HEK293T (cell line): ENCODE results near the gene ATXN7L2.

Experiments used
- CTCF ChIA-PET: fragments of 350-600 bp; formaldehyde crosslinking; extraction: SDS; loops from one replicate; lab custom pipeline; 2021; ENCODE audit warnings: antibody characterized with exemption, inconsistent platforms; lab: Yijun Ruan, JAX
- POLR2A ChIA-PET: fragments of 350-600 bp; formaldehyde crosslinking; extraction: SDS; loops from one replicate; lab custom pipeline; 2020; ENCODE audit warnings: antibody characterized with exemption, inconsistent platforms; lab: Yijun Ruan, JAX
- DNase-seq: peaks from one replicate; pipeline ENCODE4 v3.0.0; 2012; ENCODE audit warnings: mixed read lengths; ENCODE audit errors: extremely low spot score
- ARNT ChIP-seq: fragments of 450-650 bp; IDR thresholded peaks from 2 replicates; pipeline ENCODE4 v1.6.1; 2017; ENCODE audit warnings: mild to moderate bottlenecking
- BHLHE40 ChIP-seq: fragments of 450-650 bp; IDR thresholded peaks from 2 replicates; pipeline ENCODE4 v1.6.1; 2016; ENCODE audit warnings: mild to moderate bottlenecking, moderate library complexity, borderline replicate concordance
- CTBP1 ChIP-seq: fragments of 450-650 bp; IDR thresholded peaks from 2 replicates; pipeline ENCODE4 v1.6.1; 2016; ENCODE audit warnings: borderline replicate concordance
- ELF4 ChIP-seq: fragments of 450-650 bp; IDR thresholded peaks from 2 replicates; pipeline ENCODE4 v1.6.1; 2017; ENCODE audit warnings: antibody characterized with exemption
- FOXA1 ChIP-seq: fragments of 450-650 bp; IDR thresholded peaks from 2 replicates; pipeline ENCODE4 v1.6.1; 2016; ENCODE audit warnings: mild to moderate bottlenecking
- FOXK2 ChIP-seq: fragments of 450-650 bp; IDR thresholded peaks from 2 replicates; pipeline ENCODE4 v1.6.1; 2016; ENCODE audit warnings: mild to moderate bottlenecking
- FOXM1 ChIP-seq: fragments of 450-650 bp; IDR thresholded peaks from 2 replicates; pipeline ENCODE4 v1.6.1; 2017; ENCODE audit warnings: mild to moderate bottlenecking, borderline replicate concordance
- HDGF ChIP-seq: fragments of 450-650 bp; IDR thresholded peaks from 2 replicates; pipeline ENCODE4 v1.6.1; 2017; ENCODE audit warnings: antibody characterized with exemption, borderline replicate concordance
- L3MBTL2 ChIP-seq: fragments of 450-650 bp; conservative IDR thresholded peaks from 2 replicates; pipeline ENCODE4 v1.6.1; 2016; ENCODE audit warnings: mild to moderate bottlenecking
- LEF1 ChIP-seq: fragments of 450-650 bp; IDR thresholded peaks from 2 replicates; pipeline ENCODE4 v1.6.1; 2017; ENCODE audit warnings: mild to moderate bottlenecking, borderline replicate concordance
- NFRKB ChIP-seq: fragments of 450-650 bp; IDR thresholded peaks from 2 replicates; pipeline ENCODE4 v1.6.1; 2016; ENCODE audit warnings: mild to moderate bottlenecking, moderate library complexity
- SP1 ChIP-seq: fragments of 450-650 bp; IDR thresholded peaks from 2 replicates; pipeline ENCODE4 v1.6.1; 2017
- SUZ12 ChIP-seq: fragments of 450-650 bp; IDR thresholded peaks from 2 replicates; pipeline ENCODE4 v1.6.1; 2016; ENCODE audit warnings: mild to moderate bottlenecking
- TARDBP ChIP-seq: fragments of 450-650 bp; IDR thresholded peaks from 2 replicates; pipeline ENCODE4 v1.6.1; 2016
- ZNF384 ChIP-seq: fragments of 450-650 bp; IDR thresholded peaks from 2 replicates; pipeline ENCODE4 v1.6.1; 2016
- TF ChIP-seq, protein P1 (sequence below): fragments of 450-650 bp; IDR thresholded peaks from 2 replicates; pipeline ENCODE4 v1.6.1; 2016

Gene ATXN7L2

GRCh38 chr1:109491372-109491771, 7.7 kb downstream of the ATXN7L2 start:
- CTCF ChIA-PET: interaction anchor here (0.5 to 9.8 kb wide), 14 partner anchors 11 to 314 kb away, joined by 3 to 115 read pairs (median 4); partner anchors contain the start of genes GNAI3 and PSRC1
- no peak for DNase-seq
- POLR2A ChIA-PET: interaction anchor here (0.8 to 1.0 kb wide), 3 partner anchors 18 to 215 kb away, joined by 3 read pairs; partner anchors contain the start of gene AMIGO1
- TF ChIP-seq LEF1 (no peak), NFRKB (no peak), ZNF384 (no peak), FOXM1 (no peak), L3MBTL2 (no peak), SUZ12 (no peak), TARDBP (no peak), FOXA1 (no peak), BHLHE40 (no peak), ARNT (no peak), SP1 (no peak), FOXK2 (no peak), HDGF (no peak), ELF4 (no peak), CTBP1 (no peak)
- TF ChIP-seq, protein P1, sequence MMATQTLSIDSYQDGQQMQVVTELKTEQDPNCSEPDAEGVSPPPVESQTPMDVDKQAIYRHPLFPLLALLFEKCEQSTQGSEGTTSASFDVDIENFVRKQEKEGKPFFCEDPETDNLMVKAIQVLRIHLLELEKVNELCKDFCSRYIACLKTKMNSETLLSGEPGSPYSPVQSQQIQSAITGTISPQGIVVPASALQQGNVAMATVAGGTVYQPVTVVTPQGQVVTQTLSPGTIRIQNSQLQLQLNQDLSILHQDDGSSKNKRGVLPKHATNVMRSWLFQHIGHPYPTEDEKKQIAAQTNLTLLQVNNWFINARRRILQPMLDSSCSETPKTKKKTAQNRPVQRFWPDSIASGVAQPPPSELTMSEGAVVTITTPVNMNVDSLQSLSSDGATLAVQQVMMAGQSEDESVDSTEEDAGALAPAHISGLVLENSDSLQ: no peak

- POLR2A ChIA-PET: interaction anchor here (0.6 to 3.3 kb wide), 5 partner anchors 9 to 279 kb away, joined by 3 to 14 read pairs (median 6); partner anchors contain the start of genes AMIGO1, ATXN7L2, PSMA5 and SARS1
- no peak for TF ChIP-seq NFRKB
- no peak for TF ChIP-seq FOXM1
- no peak for TF ChIP-seq BHLHE40
- TF ChIP-seq FOXK2: no peak
- TF ChIP-seq ELF4: no peak
- TF ChIP-seq, protein P1: no peak
- no peak for TF ChIP-seq SUZ12
- no peak for TF ChIP-seq SP1
- TF ChIP-seq ARNT: no peak
- CTCF ChIA-PET: interaction anchor here (0.6 to 9.8 kb wide), 7 partner anchors 8 to 210 kb away, joined by 3 to 115 read pairs (median 12); partner anchors contain the start of genes ATXN7L2 and PSRC1
- no peak for DNase-seq
These were observed 9.1 kb downstream of the ATXN7L2 start for GRCh38 chr1:109492779-109493178.

GRCh38 chr1:109493227-109493626, 9.5 kb downstream of the ATXN7L2 start:
- ChIA-PET CTCF (interaction anchor here (0.6 to 9.8 kb wide), 8 partner anchors 9 to 210 kb away, joined by 3 to 115 read pairs (median 9); partner anchors contain the start of genes ATXN7L2 and PSRC1), POLR2A (interaction anchor here (0.6 to 3.3 kb wide), 7 partner anchors 10 to 279 kb away, joined by 3 to 14 read pairs (median 5); partner anchors contain the start of genes AMIGO1, ATXN7L2, PSMA5 and SARS1)
- no peak for DNase-seq
- TF ChIP-seq FOXM1 (no peak), NFRKB (no peak), FOXK2 (no peak)
- TF ChIP-seq, protein P1: no peak

GRCh38 chr1:109493805-109494539, 10.3 kb downstream of the ATXN7L2 start, which contains the start of gene CYB561D1:
TSS of gene CYB561D1 (plus strand) at chr1:109494094. CDS start at chr1:109494140, 46 bp downstream.
- ChIA-PET POLR2A (interaction anchor here (1.0 to 3.3 kb wide), 6 partner anchors 10 to 69 kb away, joined by 3 to 14 read pairs (median 5); partner anchors contain the start of genes ATXN7L2 and PSMA5), CTCF (interaction anchor here (0.7 to 9.8 kb wide), 12 partner anchors 10 to 1112 kb away, joined by 3 to 115 read pairs (median 4); partner anchors contain the start of genes ATXN7L2, PSMA5 and PSRC1)
- TF ChIP-seq ELF4 (peak; percentile 98), CTBP1 (peak; percentile 56; the same call in 1 of the 2 replicates), FOXA1 (no peak), HDGF (no peak)
- DNase-seq: peak; percentile 97

DNA sequence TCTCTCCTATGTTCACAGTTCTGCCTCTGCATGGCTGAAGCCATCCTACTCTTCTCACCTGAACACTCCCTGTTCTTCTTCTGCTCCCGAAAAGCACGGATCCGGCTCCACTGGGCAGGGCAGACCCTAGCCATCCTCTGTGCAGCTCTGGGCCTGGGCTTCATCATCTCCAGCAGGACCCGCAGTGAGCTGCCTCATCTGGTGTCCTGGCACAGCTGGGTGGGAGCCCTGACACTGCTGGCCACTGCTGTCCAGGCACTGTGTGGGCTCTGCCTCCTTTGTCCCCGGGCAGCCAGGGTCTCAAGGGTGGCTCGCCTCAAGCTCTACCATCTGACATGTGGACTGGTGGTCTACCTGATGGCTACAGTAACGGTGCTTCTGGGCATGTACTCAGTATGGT, 12.0 kb downstream of the ATXN7L2 start:
- CTCF ChIA-PET: interaction anchor here (9.8 kb wide), 1 partner anchor 37 kb away, joined by 115 read pairs; no protein-coding TSS in a partner anchor
- TF ChIP-seq, protein P1: no peak
- TF ChIP-seq NFRKB (no peak), CTBP1 (no peak), SP1 (no peak), FOXA1 (no peak), LEF1 (no peak), FOXK2 (no peak), ZNF384 (no peak), HDGF (no peak), ARNT (no peak), ELF4 (no peak), BHLHE40 (no peak)
- POLR2A ChIA-PET: interaction anchor here (1.8 to 3.3 kb wide), 2 partner anchors 36 to 38 kb away, joined by 4 to 13 read pairs; no protein-coding TSS in a partner anchor
- DNase-seq: no peak
